Uterus (tissue), 2 donors: ENCODE results near the gene PRSS57.
"Not testable (repeated sequence)": the region's sequence is repeated elsewhere in the genome, so short reads cannot be mapped to it uniquely, and the experiment has no call there.

Source experiments
- CTCF ChIP-seq, 4 experiments: fragments of 200-600 bp in 2 of 4; fragments of 450-650 bp in 2 of 4; sonication (generic) in 2 of 4; IDR thresholded peaks; one replicate each; pipeline ENCODE4 v1.5.1; 2016 to 2019; ENCODE audit warnings: antibody characterized with exemption in 4 of 4, mild to moderate bottlenecking in 2 of 4, moderate library complexity in 1 of 4
- POLR2A ChIP-seq, 2 donors: fragments of 450-650 bp; IDR thresholded peaks; one replicate each; pipeline ENCODE4 v1.6.1; 2016; ENCODE audit warnings: antibody characterized with exemption in 2 of 2, mild to moderate bottlenecking in 1 of 2, moderate library complexity in 1 of 2

- TF ChIP-seq CTCF, POLR2A (IDR thresholded peaks at IDR 0.05): not testable (repeated sequence)
Measured at GRCh38 chr19:666985-667573, 28.2 kb downstream of the PRSS57 start.
